AG08395 (cell line): ENCODE measurements around the gene RERE.

Experiments
- DNase-seq: peaks from one replicate; pipeline ENCODE4 v3.0.0; 2012; ENCODE audit warnings: mixed read lengths, low spot score

Gene RERE

DNA sequence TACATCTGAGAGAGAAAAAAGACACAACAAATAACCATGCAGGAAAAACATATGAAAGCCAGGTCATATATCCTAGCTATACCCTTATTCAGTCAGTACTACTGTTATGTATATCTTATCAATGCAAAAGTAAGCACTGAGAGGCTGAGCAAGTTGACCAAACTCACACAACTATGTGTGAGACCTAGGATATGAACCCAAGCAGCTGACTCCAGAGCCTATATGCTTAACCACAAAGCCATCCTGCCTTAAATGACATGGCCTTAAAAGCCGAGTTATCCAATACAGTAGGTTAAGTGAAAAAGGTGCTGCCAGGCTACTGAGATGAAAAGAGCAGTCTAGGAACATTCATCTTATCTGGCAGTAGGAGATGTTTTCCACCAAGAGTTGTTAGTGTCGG is 151.6 kb downstream of the RERE start:
- DNase-seq, result no peak

DNA sequence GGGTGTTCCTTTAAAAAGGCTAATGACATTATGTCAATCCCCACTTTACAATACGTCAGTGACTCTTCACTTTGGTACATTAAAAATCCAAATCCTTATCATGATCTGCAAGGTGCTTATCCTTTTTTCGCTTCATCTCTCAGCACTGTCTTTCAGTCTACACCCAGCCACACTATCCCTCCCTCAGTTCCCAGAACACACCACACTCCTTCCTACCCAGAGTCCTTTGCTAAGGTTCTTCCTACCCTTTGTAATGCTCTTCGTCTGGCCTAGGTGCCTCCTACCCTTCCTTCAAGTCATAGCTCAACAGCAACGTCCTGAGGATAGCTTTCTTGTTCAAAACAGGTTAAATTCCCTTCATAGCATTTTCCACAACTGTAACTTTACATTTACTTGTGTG is 152.6 kb downstream of the RERE start:
- DNase-seq, result no peak

DNA sequence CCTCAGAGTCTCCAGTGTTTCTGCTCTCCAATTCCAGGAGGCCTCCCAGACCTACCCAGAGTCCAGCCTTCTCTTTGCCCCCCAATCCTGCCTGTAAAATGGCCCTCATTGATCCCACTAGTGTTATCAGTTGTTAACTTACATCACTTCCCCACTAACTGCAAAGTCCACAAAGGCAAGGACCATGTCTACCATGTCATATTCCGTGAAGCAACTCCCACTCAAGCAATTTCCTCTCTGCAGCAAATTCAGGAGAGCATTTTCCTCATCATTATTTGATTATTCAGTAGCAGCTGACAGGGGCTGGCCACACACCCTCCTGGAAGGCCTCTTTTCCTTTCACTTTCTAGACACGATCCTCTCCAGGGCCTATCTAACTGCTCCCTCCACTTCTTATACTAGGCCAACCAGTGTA is 153.5 kb downstream of the RERE start:
- peak; percentile 52 for DNase-seq

DNA sequence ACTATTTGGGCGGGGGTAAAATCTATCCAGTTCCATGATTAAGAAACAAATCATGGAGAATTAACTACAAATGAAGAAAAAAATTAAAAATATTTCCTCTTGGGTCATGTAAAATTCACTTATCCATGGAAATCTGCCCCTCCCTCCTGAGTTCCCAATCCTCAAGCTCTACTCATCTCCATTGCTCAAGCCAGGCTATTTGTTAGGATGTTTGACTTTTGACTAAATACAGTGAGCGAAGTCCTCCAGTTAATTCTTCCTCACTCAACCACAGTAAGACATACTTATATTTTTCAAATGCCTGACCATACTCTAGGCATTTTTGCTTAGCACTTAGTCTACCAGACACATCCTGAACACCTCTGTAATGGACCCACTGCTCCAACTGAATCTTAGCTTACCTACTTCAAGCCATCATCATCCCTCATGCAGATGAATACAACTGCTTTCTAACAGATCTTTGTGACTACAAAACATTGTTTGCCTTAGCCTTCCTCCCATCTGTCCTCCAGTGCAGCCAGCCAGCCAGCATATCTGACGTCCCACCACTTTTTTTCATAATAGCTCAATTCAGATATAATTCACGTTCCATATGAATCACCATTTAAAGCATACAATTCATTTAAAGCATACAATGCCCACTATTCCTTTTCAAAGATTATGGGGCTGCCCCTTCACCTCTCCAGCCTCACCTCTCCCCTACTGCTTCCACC is 154.2 kb downstream of the RERE start:
- no peak for DNase-seq

DNA sequence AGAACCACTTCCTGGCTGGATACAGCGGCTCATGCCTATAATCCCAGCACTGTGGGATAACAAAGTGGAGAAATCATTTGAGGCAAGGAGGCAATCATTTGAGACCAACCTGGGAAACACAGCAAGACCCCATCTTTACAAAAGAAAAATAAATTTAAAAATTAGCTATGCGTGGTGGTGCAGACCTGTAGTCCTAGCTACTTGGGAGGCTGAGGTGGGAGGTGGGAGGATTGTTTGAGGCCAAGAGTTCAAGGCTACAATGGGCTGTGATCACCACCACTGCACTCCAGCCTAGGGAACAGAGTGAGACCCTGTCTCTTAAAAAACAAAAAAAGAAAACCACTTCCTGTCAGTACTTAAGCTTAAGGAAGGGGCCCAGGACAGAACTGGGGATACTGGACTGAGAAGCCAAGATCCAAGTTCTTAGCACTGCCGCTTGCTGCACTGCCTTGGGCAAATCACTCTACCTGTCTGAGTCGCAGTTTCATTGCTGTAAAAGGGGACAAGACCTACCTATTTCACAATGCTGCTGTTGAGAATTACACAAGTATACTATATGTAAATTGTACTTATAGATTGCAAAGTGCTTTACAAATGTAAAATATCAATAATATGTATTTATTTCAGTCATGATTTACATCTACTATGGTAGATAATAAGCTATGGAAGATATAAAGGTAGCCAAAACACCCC is 154.9 kb downstream of the RERE start:
- no peak for DNase-seq

DNA sequence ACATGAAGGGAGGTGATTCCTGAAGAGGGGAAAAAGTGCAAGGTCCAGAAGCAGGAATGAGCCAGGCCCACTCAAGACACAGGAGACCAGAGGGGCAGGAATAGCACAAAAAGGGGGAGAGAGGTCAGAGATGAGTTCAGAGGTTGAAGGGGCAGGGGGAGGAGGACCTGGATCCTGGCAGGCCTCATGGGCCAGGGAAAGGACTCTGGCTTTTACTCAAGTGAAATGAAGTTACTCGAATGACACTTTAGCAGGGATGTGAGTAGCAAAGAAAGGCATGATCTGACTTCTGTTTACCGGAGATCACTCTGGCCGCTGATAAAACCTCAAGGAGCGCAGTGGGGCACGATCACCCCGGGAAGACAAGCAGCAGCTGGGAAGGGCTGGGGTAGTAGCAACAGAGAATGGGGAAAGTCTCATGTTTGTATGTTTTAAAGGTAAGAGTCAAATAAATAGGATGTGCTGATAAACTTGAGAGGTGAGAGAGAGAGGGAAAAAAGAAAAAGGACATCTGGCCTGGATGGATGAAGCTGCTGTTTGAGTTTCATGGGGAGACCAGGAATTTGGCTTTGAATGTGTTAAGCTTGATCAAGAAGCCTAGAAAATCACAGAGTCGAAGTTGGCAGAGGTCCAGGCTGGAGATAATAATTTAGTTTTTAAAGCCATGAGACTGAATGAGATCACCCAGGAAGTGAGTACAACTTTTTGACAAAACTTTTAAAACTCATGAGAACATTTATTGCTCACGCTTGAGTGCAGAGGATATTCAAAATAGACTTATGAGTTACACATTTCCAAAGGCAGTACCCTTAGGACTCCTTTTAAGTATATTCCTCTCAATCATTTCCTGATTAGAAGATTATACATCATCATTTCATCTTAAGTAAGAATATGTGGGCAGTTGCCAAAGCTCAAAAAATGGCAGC is 156.0 kb downstream of the RERE start:
- peak; percentile 49 for DNase-seq

DNA sequence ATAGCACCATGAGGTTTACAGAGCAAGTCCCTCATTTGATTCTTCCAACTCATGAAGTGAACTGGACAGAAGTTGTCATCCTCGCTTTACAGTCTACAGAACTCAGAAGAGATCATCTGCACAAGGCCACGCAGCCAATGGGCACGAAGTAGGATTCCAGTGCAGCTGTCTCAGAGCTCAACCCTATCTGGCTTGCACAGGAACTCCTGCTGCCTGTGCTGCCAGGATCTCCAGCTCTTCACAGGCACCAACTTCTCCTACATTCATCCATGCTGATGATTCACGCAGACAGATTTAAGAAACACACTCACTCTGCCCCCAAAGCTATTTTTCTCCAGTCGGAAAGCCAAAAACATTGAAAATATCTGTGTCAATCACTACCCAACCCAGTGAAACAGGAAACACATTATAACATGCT is 157.0 kb downstream of the RERE start:
- DNase-seq, result peak; percentile 91

DNA sequence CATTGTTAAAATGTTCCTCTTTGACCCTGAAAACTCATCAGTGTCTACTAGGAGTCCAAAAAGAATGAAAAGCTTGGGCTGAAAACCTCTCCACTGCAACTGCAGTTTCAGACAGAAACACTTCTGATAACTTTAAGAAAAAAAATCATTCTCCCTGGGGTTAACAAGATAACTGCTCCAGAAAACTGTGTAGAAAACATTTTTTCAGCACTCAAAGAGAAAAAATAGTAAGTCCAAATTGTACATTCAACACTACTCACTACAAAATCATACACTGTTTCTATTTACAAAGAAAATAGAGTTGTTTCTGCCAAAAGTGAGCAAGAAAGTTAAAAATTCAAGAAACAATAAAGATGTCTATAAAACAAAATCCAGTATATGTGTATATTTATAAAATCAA is 157.8 kb downstream of the RERE start:
- no peak for DNase-seq

DNA sequence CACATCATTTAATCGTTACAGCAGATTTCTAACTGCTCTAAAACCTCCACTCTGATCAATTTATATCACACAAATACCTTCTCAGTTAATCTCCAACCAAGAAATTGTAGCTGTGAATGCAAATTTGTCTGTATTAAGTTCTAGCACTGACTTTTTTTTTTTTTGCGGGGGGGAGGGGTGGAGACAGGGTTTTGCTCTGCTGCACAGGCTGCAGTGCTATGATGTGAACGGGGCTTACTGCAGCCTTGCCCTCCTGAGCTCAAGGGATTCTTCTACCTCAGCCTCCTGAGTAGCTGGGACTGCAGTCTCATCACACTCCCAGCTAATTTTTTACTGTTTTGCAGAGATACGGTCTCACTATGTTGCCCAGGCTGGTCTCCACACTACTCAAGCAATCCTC is 163.6 kb downstream of the RERE start:
- no peak for DNase-seq

DNA sequence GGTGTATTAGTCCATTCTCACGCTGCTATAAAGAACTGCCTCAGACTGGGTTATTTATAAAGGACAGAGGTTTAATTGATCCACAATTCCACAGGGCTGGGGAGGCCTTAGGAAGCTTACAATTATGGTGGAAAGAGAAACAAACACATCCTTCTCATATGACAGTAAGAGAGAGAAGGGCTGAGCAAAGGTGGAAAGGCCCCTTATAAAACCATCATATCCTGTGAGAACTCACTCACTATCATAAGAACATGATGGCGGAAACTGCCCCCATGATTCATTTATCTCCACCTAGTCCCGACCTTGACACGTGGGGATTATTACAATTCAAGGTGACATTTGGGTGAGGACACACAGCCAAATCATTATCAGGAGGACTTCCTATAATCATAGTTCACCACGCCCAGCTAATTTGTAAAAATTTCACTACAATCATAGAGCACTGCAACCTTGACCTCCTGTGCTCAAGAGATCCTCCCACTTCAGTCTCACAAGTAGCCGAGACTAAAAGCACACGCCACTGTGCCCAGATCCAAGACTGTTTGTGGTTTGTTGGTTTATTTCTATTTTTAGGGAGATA is 164.9 kb downstream of the RERE start:
- DNase-seq, result no peak

DNA sequence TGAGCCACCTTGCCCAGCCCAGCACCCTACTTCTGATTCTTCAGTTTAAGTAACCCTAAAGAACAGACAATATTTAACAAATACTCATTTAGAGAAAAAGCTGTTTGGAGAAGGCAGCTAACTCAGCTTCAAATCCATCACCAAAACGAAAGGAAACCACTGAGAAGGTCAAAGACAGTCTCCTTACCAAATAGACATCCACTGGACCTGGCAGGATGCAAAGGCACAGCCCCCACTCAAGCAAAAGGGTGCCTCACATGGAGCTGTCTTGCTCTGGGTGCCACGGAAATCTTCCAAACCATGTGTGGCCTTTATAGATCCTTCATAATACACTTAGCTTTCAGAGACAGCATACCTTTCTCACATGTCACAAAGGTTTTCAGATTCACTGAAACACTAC is 165.5 kb downstream of the RERE start:
- no peak for DNase-seq

DNA sequence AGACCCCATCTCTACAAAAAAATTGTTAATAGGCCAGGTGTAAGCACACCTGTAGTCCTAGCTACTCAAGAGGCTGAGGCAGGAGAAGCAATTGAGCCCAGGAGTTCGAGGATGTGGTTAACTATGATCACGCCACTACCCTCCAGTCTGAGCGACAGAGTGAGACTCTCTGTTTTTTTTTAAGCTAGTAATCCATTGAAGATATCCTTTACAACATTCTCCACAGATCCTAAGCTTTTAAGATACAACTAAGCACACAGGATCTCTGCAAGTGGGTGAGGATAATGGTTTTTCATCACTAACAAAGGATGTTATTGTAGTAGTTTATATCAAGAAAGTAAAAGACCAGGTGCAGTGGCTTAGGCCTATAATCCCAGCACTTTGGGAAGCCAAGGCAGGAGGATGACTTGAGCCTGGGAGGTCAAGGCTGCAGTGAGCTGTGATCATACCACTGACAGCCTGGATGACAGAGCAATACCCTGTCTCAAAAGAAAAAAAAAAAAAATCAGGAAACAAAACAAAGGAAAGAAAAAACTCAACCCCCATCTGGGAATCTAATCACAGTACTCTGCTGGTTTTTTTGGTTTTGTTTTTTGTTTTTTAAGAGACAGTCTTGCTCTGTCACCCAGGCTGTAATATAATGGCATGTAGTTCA is 166.1 kb downstream of the RERE start:
- DNase-seq, result no peak

DNA sequence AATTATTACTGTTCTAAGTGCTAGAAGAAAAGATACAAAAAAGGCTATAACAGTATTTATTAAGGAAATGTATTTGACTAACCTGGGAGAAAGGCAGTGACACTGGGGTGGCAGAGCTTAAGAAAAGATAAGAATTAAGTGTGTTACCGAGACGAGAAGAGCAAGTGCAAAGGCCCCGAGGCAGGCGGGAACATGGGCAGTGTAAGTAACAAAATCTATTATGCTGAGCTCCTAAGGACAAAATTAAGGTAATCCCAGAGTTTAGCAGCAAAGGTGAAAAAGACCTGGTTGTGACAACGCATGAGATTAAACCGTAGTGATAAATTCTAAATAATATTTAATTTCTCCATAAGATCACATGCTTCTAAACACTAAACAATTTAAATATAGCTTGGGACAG is 167.6 kb downstream of the RERE start:
- no peak for DNase-seq

DNA sequence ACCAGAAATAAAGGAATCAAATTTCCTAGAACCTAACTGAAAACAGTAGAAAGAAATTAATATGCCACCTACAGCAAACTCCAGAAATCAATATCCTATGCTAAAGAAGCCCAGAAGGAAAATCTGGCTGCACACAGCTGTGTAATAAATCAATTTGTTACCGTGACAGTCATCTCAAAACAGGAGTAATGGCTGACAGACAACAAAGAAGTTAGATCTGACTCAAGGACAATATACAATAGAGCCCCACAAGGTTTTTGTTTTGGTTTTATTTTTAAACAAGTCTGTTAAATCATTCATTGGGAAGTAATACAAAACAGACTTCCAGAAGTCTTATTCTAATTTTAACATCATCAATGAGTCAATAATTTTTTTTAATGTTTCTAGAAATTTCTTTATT is 168.4 kb downstream of the RERE start:
- DNase-seq, result no peak

DNA sequence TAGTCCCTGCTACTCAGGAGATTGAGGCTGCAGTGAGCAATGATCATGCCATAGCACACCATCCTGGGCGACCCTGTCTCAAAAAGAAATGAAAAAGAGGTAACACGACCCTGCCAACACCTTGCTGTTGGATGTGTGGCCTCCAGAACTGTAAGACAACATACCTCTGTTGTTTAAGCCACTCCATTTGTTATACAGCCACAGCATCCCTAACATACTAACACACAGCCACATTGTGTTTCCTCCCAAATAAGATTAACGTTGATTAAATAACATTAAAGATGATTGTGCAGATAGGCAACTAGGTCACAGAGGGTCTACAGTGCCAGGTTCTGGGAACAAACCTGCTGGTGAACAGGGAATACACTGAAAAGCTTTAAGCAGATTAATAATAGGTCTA is 170.4 kb downstream of the RERE start:
- DNase-seq, result no peak

DNA sequence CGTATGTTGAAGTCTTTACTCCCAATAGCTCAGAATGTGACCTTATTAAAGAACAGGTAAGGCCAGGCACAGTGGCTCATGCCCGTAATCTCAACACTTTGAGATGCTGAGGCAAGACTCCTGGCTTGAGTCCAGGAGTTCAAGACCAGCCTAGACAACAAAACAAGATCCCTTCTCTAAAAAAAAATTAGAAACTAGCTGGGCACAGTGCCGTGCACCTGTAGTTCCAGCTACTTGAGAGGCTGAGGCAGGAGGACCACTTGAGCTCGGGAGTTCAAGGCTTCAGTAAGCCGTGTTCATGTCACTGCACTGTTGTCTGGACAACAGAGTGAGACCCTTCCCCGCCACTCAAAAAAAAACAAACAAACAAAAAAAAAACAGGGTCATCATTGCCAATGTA is 171.3 kb downstream of the RERE start:
- no peak for DNase-seq

DNA sequence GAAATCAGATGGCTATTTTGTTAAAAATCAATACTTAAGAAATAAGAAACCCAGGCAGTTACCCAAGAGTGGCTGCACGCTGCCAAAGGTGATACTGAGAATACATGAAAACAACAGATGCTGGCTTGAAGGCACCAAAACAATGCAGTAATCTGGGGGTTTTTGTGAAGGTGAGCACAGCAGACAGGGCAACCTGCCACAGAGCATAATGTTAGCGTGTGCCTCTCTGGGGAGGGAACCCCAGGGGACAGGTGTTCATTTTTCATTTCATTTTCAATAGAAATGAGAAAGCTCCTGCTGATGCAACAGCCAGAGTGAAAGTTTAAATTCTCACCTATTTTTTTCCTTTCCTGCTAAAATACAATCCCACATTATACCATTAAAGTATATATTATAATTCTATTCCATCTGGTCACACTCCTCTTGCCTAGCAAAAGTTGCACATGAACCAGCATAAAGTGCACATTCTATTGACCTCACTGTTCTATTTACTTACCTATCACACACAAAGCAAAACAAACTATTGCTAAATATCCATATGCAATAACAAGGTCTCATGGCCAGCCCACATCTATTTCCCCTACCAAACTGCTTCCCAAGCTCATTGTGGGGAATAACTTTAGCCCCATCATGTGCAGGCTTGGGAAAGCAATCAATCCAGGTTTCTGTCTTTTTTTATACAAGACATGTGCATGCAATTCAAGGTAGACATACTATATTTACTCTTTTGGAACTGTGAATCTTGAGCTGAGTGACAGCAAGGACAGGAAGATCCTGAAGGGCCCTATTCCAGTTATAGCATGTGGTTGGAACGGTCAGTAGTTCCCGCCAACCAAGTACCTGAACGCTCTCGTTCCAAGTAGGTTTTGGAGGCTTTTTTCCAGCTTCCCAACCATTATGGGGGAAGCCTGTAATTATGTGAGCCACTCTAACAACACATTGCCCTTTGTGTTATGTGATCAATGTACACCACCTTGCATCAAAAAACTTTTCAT is 173.6 kb downstream of the RERE start:
- DNase-seq, result no peak

DNA sequence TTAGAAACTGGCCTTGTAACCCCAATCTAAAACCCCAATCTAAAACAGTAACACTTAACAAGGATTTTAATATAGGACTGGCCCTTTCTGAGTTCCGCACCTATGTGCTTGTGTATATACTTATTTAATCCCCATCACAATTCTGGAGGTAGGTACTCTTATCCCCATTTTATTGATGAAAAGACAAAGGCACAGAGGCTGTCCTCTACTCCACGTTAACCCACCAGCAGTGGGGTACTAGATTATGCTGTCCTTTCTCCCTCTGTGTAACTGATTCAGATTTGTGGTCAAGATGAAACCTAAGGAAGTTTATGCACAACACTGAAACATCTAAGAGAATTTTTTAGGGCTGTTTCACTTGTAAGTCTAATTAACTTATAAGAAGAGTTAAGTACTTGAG is 175.3 kb downstream of the RERE start:
- no peak for DNase-seq

DNA sequence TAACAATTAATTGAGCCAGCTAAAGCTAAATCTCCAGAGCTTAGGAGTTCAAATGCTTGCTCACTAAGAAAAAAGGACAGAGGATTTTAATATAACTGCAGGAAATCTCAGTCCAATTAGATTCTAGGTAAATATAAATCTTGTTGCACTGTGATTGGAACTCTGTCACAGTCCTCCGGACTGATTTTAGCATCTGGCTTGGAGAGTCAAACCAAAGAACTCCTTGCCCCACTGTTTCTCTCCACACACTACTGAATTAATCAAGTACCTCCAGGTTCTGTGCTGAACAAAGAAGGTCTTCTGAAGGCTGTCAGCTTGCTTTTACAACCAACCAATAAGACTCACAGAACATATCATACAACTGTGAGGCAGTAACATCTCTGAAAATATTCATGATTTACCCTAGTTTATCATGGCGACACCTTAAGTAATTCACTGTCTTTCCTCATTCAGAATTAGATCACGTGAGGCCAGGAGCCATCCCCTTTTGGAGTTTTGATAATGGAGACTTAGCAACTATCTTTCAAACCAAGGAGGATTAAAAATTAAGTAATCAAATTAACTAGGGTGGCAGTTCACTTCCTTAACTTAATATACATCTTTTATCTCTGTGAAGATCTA is 176.0 kb downstream of the RERE start:
- DNase-seq, result no peak

DNA sequence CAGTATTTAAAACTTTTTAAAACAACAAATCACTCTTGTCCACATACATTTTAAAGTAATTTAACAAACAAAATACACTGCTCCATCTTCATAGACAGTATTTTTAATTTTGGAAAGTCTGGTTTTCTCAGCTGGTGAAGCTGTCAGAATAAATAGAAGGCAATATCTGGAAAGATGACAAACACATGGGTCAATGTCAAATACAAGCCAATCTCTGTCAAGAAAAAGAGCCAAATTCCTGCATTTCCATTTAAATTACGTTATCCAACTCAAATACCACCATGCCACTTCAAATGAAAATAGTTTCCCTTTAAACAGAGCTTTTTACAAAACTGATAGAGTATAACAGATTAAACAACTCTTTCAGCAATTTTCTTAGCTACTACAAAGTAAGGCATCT is 176.5 kb downstream of the RERE start:
- DNase-seq, result no peak
